HL-60/S4 treated with retinoic acid at 250 ng/mL for 4 days and 3 days (cell line): Measurements from ENCODE around the gene PRSS53.

ENCODE experiments used
- in situ Hi-C: fragments of 300-500 bp; cut with MboI; formaldehyde crosslinking; loops from 2 replicates; pipeline ENCODE4 v1.7.0; 2022; ENCODE audit warnings: low sequenced_read_pairs

The PRSS53 gene

GRCh38 chr16:31099860-31100638, 11.3 kb upstream of the PRSS53 start:
- in situ Hi-C loops = loop anchor here (25.0 kb wide), 1 partner anchor 762 kb away; the partner anchor contains the start of gene ZNF267

- in situ Hi-C loops = loop anchor here (25.0 kb wide), 1 partner anchor 768 kb away; the partner anchor contains the start of gene ZNF267
Observed at GRCh38 chr16:31094424-31095120, 5.8 kb upstream of the PRSS53 start, which contains the start of gene VKORC1. TSS of gene VKORC1 (minus strand) at chr16:31094797. CDS start at chr16:31094729, 68 bp downstream.

- in situ Hi-C loops = loop anchor here (25.0 kb wide), 1 partner anchor 768 kb away; the partner anchor contains the start of gene ZNF267
Observed at GRCh38 chr16:31094088-31094423, 5.3 kb upstream of the PRSS53 start.

GRCh38 chr16:31093132-31093703, 4.5 kb upstream of the PRSS53 start:
- in situ Hi-C loops = loop anchor here (25.0 kb wide), 1 partner anchor 769 kb away; the partner anchor contains the start of gene ZNF267

- in situ Hi-C loops = loop anchor here (25.0 kb wide), 1 partner anchor 770 kb away; the partner anchor contains the start of gene ZNF267
Observed at GRCh38 chr16:31092330-31092729, 3.6 kb upstream of the PRSS53 start.

GRCh38 chr16:31090540-31090939, 1.8 kb upstream of the PRSS53 start:
- in situ Hi-C loops = loop anchor here (25.0 kb wide), 1 partner anchor 772 kb away; the partner anchor contains the start of gene ZNF267

- in situ Hi-C loops = loop anchor here (25.0 kb wide), 1 partner anchor 773 kb away; the partner anchor contains the start of gene ZNF267
Observed at GRCh38 chr16:31089199-31089598, 456 bp upstream of the PRSS53 start.

- in situ Hi-C loops = loop anchor here (25.0 kb wide), 1 partner anchor 774 kb away; the partner anchor contains the start of gene ZNF267
Observed at GRCh38 chr16:31087971-31088370, 772 bp downstream of the PRSS53 start.

- in situ Hi-C loops = loop anchor here (25.0 kb wide), 1 partner anchor 775 kb away; the partner anchor contains the start of gene ZNF267
Observed at GRCh38 chr16:31087481-31087880, 1.3 kb downstream of the PRSS53 start.

GRCh38 chr16:31086629-31086906, 2.2 kb downstream of the PRSS53 start:
- in situ Hi-C loops = loop anchor here (25.0 kb wide), 1 partner anchor 776 kb away; the partner anchor contains the start of gene ZNF267

GRCh38 chr16:31085873-31086628, 2.7 kb downstream of the PRSS53 start:
- in situ Hi-C loops = loop anchor here (25.0 kb wide), 1 partner anchor 776 kb away; the partner anchor contains the start of gene ZNF267

GRCh38 chr16:31085411-31085810, 3.3 kb downstream of the PRSS53 start:
- in situ Hi-C loops = loop anchor here (25.0 kb wide), 1 partner anchor 777 kb away; the partner anchor contains the start of gene ZNF267

- in situ Hi-C loops = loop anchor here (25.0 kb wide), 1 partner anchor 778 kb away; the partner anchor contains the start of gene ZNF267
Observed at GRCh38 chr16:31084584-31085302, 4.0 kb downstream of the PRSS53 start.

- in situ Hi-C loops = loop anchor here (25.0 kb wide), 1 partner anchor 778 kb away; the partner anchor contains the start of gene ZNF267
Observed at GRCh38 chr16:31083981-31084380, 4.8 kb downstream of the PRSS53 start.

GRCh38 chr16:31083556-31083955, 5.2 kb downstream of the PRSS53 start:
- in situ Hi-C loops = loop anchor here (25.0 kb wide), 1 partner anchor 779 kb away; the partner anchor contains the start of gene ZNF267

- in situ Hi-C loops = loop anchor here (25.0 kb wide), 1 partner anchor 779 kb away; the partner anchor contains the start of gene ZNF267
Observed at GRCh38 chr16:31083081-31083480, 5.7 kb downstream of the PRSS53 start.

GRCh38 chr16:31082368-31083045, 6.2 kb downstream of the PRSS53 start:
- in situ Hi-C loops = loop anchor here (25.0 kb wide), 1 partner anchor 780 kb away; the partner anchor contains the start of gene ZNF267
